DMS 273 (cell line): ENCODE data around the gene KYNU.
A peak's percentile ranks its signal among the peaks of the same experiment; 100 is the strongest.

ENCODE experiments used
- DNase-seq: peaks from one replicate; lab custom pipeline; 2025; ENCODE audit not compliant: unreplicated experiment; lab: John Stamatoyannopoulos, UW

Gene KYNU

GRCh38 chr2:142954493-142954892 lies 77.0 kb downstream of the KYNU start:
- no peak for DNase-seq

GRCh38 chr2:142957144-142957543 lies 79.7 kb downstream of the KYNU start:
- DNase-seq, result no peak

- no peak for DNase-seq
These were observed 83.7 kb downstream of the KYNU start for GRCh38 chr2:142961202-142961601.

- no peak for DNase-seq
These were observed 88.0 kb downstream of the KYNU start for GRCh38 chr2:142965443-142965842.

GRCh38 chr2:142966284-142966683 lies 88.8 kb downstream of the KYNU start:
- DNase-seq, result no peak

GRCh38 chr2:142967060-142967459 lies 89.6 kb downstream of the KYNU start:
- DNase-seq, result no peak

GRCh38 chr2:142973160-142973821 lies 95.8 kb downstream of the KYNU start:
- DNase-seq, result no peak

- DNase-seq, result no peak
These were observed 96.4 kb downstream of the KYNU start for GRCh38 chr2:142973822-142974207.

- no peak for DNase-seq
These were observed 97.0 kb downstream of the KYNU start for GRCh38 chr2:142974288-142975024.

GRCh38 chr2:142975239-142975638 lies 97.8 kb downstream of the KYNU start:
- no peak for DNase-seq

- peak; percentile 18 for DNase-seq
These were observed 103.0 kb downstream of the KYNU start for GRCh38 chr2:142980246-142981068.

GRCh38 chr2:142981069-142981378 lies 103.6 kb downstream of the KYNU start:
- no peak for DNase-seq

GRCh38 chr2:142981756-142982155 lies 104.3 kb downstream of the KYNU start:
- DNase-seq, result no peak

GRCh38 chr2:142983174-142983573 lies 105.7 kb downstream of the KYNU start:
- DNase-seq, result no peak

- DNase-seq, result no peak
These were observed 107.2 kb downstream of the KYNU start for GRCh38 chr2:142984657-142985056.

- no peak for DNase-seq
These were observed 109.6 kb downstream of the KYNU start for GRCh38 chr2:142987044-142987443.

- DNase-seq, result peak; percentile 53
These were observed 112.1 kb downstream of the KYNU start for GRCh38 chr2:142989273-142990204.

GRCh38 chr2:142991295-142991694 lies 113.8 kb downstream of the KYNU start:
- no peak for DNase-seq

- no peak for DNase-seq
These were observed 115.4 kb downstream of the KYNU start for GRCh38 chr2:142992840-142993239.

GRCh38 chr2:142993771-142994170 lies 116.3 kb downstream of the KYNU start:
- no peak for DNase-seq

GRCh38 chr2:142994665-142995064 lies 117.2 kb downstream of the KYNU start:
- DNase-seq, result no peak
